Ishikawa (cell line): Measurements from ENCODE around the gene MEF2A.

ENCODE experiments used
- CEBPB ChIP-seq: IDR thresholded peaks from 2 replicates; pipeline ENCODE4 v1.6.1; 2012
- CREB1 ChIP-seq: IDR thresholded peaks from 2 replicates; pipeline ENCODE4 v1.6.1; 2012; ENCODE audit warnings: low read depth
- EGR1 ChIP-seq: IDR thresholded peaks from 2 replicates; pipeline ENCODE4 v1.6.1; 2012
- EP300 ChIP-seq: IDR thresholded peaks from 2 replicates; pipeline ENCODE4 v1.6.1; 2012; ENCODE audit warnings: borderline replicate concordance
- FOXM1 ChIP-seq: IDR thresholded peaks from 2 replicates; pipeline ENCODE4 v1.6.1; 2012; ENCODE audit warnings: low read depth, borderline replicate concordance
- MAX ChIP-seq: IDR thresholded peaks from 2 replicates; pipeline ENCODE4 v1.6.1; 2012
- NFIC ChIP-seq: IDR thresholded peaks from 2 replicates; pipeline ENCODE4 v1.6.1; 2012
- RAD21 ChIP-seq: IDR thresholded peaks from 2 replicates; pipeline ENCODE4 v1.6.1; 2012; ENCODE audit warnings: low read depth
- REST ChIP-seq: IDR thresholded peaks from 2 replicates; pipeline ENCODE4 v1.6.1; 2012; ENCODE audit warnings: low read depth, mild to moderate bottlenecking
- TAF1 ChIP-seq: IDR thresholded peaks from 2 replicates; pipeline ENCODE4 v1.6.1; 2012; ENCODE audit warnings: low read depth, mild to moderate bottlenecking
- TCF12 ChIP-seq: IDR thresholded peaks from 2 replicates; pipeline ENCODE4 v1.6.1; 2012; ENCODE audit warnings: low read depth
- TEAD4 ChIP-seq: IDR thresholded peaks from 2 replicates; pipeline ENCODE4 v1.6.1; 2012
- USF1 ChIP-seq: IDR thresholded peaks from 2 replicates; pipeline ENCODE4 v1.6.1; 2012
- YY1 ChIP-seq: IDR thresholded peaks from 2 replicates; pipeline ENCODE4 v1.6.1; 2012; ENCODE audit warnings: low read depth
- ZBTB7A ChIP-seq: IDR thresholded peaks from 2 replicates; pipeline ENCODE4 v1.6.1; 2012; ENCODE audit warnings: low read depth

Gene MEF2A

GRCh38 chr15:99565299-99566156, at the start of gene MEF2A:
Gene MEF2A (plus strand): TSS chr15:99565984. CDS start chr15:99633120, 67,136 bp downstream.
- TF ChIP-seq CREB1 (no peak; the same call in 1 of the 2 replicates), FOXM1 (no peak), EP300 (0 out of 2 replicates have a peak, but pooled peaks have one; percentile 11), TAF1 (peak; percentile 91), CEBPB (peak; percentile 7; the same call in 1 of the 2 replicates), REST (no peak), MAX (peak; percentile 80), YY1 (0 out of 2 replicates have a peak, but pooled peaks have one; percentile 19), ZBTB7A (no peak), TCF12 (no peak; the same call in 1 of the 2 replicates), RAD21 (no peak), NFIC (peak; percentile 42; the same call in 1 of the 2 replicates), USF1 (no peak), EGR1 (peak; percentile 38; the same call in 1 of the 2 replicates)

GRCh38 chr15:99518191-99518590, 47.6 kb upstream of the MEF2A start:
- TF ChIP-seq EP300 = no peak
- no peak for TF ChIP-seq REST
- TF ChIP-seq YY1 = no peak
- TF ChIP-seq ZBTB7A = no peak
- no peak for TF ChIP-seq MAX
- TF ChIP-seq TAF1 = no peak

GRCh38 chr15:99522288-99522687, 43.5 kb upstream of the MEF2A start:
- TF ChIP-seq TEAD4 (no peak), EGR1 (no peak), REST (no peak), TCF12 (no peak), CREB1 (no peak), RAD21 (no peak), MAX (no peak), EP300 (no peak), YY1 (no peak)

- TF ChIP-seq RAD21 = no peak
- TF ChIP-seq CREB1 = no peak
- TF ChIP-seq EGR1 = no peak
- TF ChIP-seq CEBPB = no peak
- no peak for TF ChIP-seq TCF12
Observed at GRCh38 chr15:99526176-99526575, 39.6 kb upstream of the MEF2A start.
